Breast epithelium (tissue), 4 donors: ENCODE results near the gene AGPAT2. TPM values are rescaled to one million over a fixed set of nuclear protein-coding genes. Genes with fewer than 3 reads are reported as not detected.
A peak's percentile ranks its signal among the peaks of the same experiment; 100 is the strongest.

Source experiments
- DNase-seq, 2 donors: peaks; one replicate each; pipeline ENCODE4 v3.0.0-alpha.2; 2019; ENCODE audit warnings: low spot score in 2 of 2
- H3K27ac ChIP-seq, 2 donors: fragments of 200-600 bp; sonication (generic) in 1 of 2; one replicate each; pipeline ENCODE4 v1.5.1; 2016 to 2019; ENCODE audit warnings: mild to moderate bottlenecking in 1 of 2
- H3K27me3 ChIP-seq, 2 donors: fragments of 200-600 bp; sonication (generic) in 1 of 2; one replicate each; pipeline versions ENCODE4 v1.5.1 to v1.6.0; 2017 to 2019; ENCODE audit warnings: control low read depth in 1 of 2, mild to moderate bottlenecking in 1 of 2
- H3K36me3 ChIP-seq: fragments of 200-600 bp; one replicate; pipeline ENCODE4 v1.5.1; 2019
- H3K4me1 ChIP-seq, 2 donors: fragments of 200-600 bp; sonication (generic); one replicate each; pipeline ENCODE4 v1.5.1; 2016 to 2019; ENCODE audit warnings: control low read depth in 1 of 2
- H3K4me3 ChIP-seq, 3 donors: fragments of 200-600 bp; sonication (generic); 1 replicate in 2 of 3; 2 replicates in 1 of 3; pipeline ENCODE4 v1.5.1; 2016 to 2019; ENCODE audit warnings: mild to moderate bottlenecking in 3 of 3, moderate library complexity in 2 of 3
- H3K9me3 ChIP-seq, 2 donors: fragments of 200-600 bp; sonication (generic) in 1 of 2; one replicate each; pipeline ENCODE4 v1.5.1; 2016 to 2019; ENCODE audit warnings: control low read depth in 1 of 2
- CTCF ChIP-seq, 3 donors: fragments of 450-650 bp; IDR thresholded peaks; one replicate each; pipeline ENCODE4 v1.5.1; 2016 to 2017; ENCODE audit warnings: antibody characterized with exemption in 3 of 3, mild to moderate bottlenecking in 3 of 3, moderate library complexity in 3 of 3
- POLR2A ChIP-seq: fragments of 450-650 bp; IDR thresholded peaks from one replicate; pipeline ENCODE4 v1.6.1; 2016; ENCODE audit warnings: antibody characterized with exemption, mild to moderate bottlenecking, moderate library complexity
- POLR2AphosphoS5 ChIP-seq, 3 donors: sonication (generic); formaldehyde crosslinking; IDR thresholded peaks; one replicate each; pipeline ENCODE4 v1.6.1; 2017; ENCODE audit warnings: antibody characterized with exemption in 3 of 3
- intact Hi-C: fragments of 100-400 bp; cut with DNase I; formaldehyde crosslinking; loops from one replicate; pipeline ENCODE4 v1.15.1; 2023; ENCODE audit warnings: low total_unique reads
- total RNA-seq, 3 donors: library from RNA; depleted of rRNA; stranded (reverse); fragments of >200 nt; gene quantifications; one replicate each; pipeline ENCODE4 v1.1.0, GENCODE V29; 2016

Gene AGPAT2
- total RNA-seq, 3 donors from 2014 or later: 106 to 551 (median 110) TPM

DNA sequence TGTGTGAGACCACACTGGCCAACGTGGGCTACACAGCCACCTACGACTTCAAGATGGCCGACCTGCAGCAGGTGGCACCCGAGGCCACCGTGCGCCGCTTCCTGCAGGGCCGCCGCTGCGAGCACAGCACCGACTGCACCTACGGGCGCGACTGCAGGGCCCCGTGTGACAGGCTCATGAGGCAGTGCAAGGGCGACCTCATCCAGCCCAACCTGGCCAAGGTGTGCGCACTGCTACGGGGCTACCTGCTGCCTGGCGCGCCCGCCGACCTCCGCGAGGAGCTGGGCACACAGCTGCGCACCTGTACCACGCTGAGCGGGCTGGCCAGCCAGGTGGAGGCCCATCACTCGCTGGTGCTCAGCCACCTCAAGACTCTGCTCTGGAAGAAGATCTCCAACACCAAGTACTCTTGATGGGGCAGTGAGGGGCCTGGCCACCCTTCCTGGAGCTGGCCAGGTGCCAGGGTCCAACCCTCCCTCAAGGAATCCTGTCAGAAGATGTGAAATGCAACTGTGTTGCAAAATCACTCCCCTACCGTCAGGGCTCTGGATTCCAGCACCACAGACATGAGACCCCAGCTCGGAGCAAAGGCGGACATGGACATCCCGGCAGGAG lies 36.2 kb upstream of the AGPAT2 start:
- TF ChIP-seq POLR2AphosphoS5 (IDR thresholded peaks at IDR 0.05): no peak
- TF ChIP-seq CTCF (IDR thresholded peaks at IDR 0.05): no peak
- no peak for TF ChIP-seq POLR2A
- peaks cover 13% of the 10 kb centered on the region for H3K36me3 ChIP-seq
- H3K9me3 ChIP-seq: no peaks in the 10 kb centered on the region
- intact Hi-C loops: no loop called here
- no peak for DNase-seq
- no peak overlapping the region for H3K4me3 ChIP-seq
- H3K4me1 ChIP-seq: peaks cover 0 to 14% of the 10 kb centered on the region in 2 donors
- no peaks in the 10 kb centered on the region for H3K27me3 ChIP-seq
- no peak overlapping the region for H3K27ac ChIP-seq

DNA sequence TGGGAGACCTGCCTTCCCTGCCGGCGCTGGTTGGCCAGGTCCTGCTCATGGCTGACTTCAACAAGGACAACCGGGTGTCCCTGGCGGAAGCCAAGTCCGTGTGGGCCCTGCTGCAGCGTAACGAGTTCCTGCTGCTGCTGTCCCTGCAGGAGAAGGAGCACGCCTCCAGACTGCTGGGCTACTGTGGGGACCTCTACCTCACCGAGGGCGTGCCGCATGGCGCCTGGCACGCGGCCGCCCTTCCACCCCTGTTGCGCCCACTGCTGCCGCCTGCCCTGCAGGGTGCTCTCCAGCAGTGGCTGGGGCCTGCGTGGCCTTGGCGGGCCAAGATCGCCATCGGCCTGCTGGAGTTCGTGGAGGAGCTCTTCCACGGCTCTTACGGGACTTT lies 35.7 kb upstream of the AGPAT2 start:
- Histone ChIP-seq H3K4me3 (no peak overlapping the region), H3K27ac (no peak overlapping the region), H3K4me1 (peaks cover 0 to 14% of the 10 kb centered on the region in 2 donors), H3K36me3 (peaks cover 13% of the 10 kb centered on the region), H3K9me3 (no peaks in the 10 kb centered on the region), H3K27me3 (no peaks in the 10 kb centered on the region)
- intact Hi-C loops: no loop called here
- no peak for DNase-seq
- no peak for TF ChIP-seq POLR2AphosphoS5 (IDR thresholded peaks at IDR 0.05)

DNA sequence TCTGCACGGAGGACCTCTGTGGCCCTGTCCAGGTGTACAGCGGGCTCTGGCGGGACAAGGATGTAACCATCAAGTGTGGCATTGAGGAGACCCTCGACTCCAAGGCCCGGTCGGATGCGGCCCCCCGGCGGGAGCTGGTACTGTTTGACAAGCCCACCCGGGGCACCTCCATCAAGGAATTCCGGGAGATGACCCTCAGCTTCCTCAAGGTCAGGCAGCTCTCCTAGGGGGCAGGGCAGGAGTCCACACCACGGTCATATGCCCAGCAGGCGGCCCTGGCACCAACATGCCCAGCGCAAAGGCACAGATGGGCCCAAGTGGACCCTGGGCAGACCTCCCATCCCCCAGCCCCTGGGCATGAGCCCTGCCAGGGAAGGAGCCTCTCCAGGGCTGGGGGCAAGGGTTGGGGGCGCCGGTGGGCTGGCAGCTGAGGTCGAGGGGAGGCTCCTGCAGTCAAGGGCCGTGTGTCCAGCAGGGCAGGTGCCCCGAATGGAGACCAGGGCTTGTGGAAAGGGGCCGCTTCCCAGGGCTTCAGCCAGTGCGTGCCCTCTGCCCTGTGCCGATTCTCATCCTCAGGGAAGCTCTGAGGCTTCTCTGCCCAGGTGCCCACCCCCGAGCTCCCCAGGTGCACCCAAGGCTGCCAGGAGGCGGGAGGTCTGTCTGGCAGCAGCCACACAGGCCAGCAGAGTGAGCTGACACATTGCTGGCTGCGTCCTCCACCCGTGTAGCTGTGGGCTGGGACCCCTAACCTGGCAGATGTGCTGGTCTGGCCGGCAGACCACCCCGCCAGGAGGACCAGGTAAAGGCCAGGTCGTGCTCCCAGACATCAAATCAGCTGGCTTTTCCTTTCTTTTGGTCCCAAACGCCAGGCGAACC lies 35.1 kb upstream of the AGPAT2 start:
- intact Hi-C loops: no loop called here
- no peak overlapping the region for H3K27ac ChIP-seq
- H3K36me3 ChIP-seq: peaks cover 13% of the 10 kb centered on the region
- H3K4me3 ChIP-seq: no peak overlapping the region
- peaks cover 0 to 14% of the 10 kb centered on the region in 2 donors for H3K4me1 ChIP-seq
- H3K27me3 ChIP-seq: no peaks in the 10 kb centered on the region
- TF ChIP-seq POLR2A: no peak
- TF ChIP-seq POLR2AphosphoS5 (IDR thresholded peaks at IDR 0.05): no peak
- DNase-seq: no peak
- H3K9me3 ChIP-seq: no peaks in the 10 kb centered on the region

GRCh38 chr9:136721339-136722092 lies 34.3 kb upstream of the AGPAT2 start:
- H3K36me3 ChIP-seq: peaks cover 13% of the 10 kb centered on the region
- DNase-seq: no peak
- peak in 1 of 3 donors; percentile 27 for TF ChIP-seq POLR2AphosphoS5 (IDR thresholded peaks at IDR 0.05)
- TF ChIP-seq POLR2A: no peak
- TF ChIP-seq CTCF (IDR thresholded peaks at IDR 0.05): no peak
- intact Hi-C loops: no loop called here
- H3K27ac ChIP-seq: peak overlapping the region in 1 of 2 donors; percentile 4
- H3K27me3 ChIP-seq: no peaks in the 10 kb centered on the region
- H3K4me1 ChIP-seq: peaks cover 0 to 8% of the 10 kb centered on the region in 2 donors
- H3K4me3 ChIP-seq: no peak overlapping the region
- H3K9me3 ChIP-seq: no peaks in the 10 kb centered on the region

- Histone ChIP-seq H3K36me3 (peaks cover 13% of the 10 kb centered on the region), H3K27me3 (no peaks in the 10 kb centered on the region), H3K9me3 (no peaks in the 10 kb centered on the region), H3K27ac (peak overlapping the region in 1 of 2 donors; percentile 43), H3K4me1 (peaks cover 0 to 3% of the 10 kb centered on the region in 2 donors), H3K4me3 (no peak overlapping the region)
- intact Hi-C loops: no loop called here
- TF ChIP-seq POLR2A (no peak), POLR2AphosphoS5 (IDR thresholded peaks at IDR 0.05) (no peak), CTCF (IDR thresholded peaks at IDR 0.05) (no peak)
- no peak for DNase-seq
These were observed 33.7 kb upstream of the AGPAT2 start for GRCh38 chr9:136720898-136721338.
